MM.1S (cell line): ENCODE measurements around the gene S100A13.

Experiments
- DNase-seq: peaks from one replicate; pipeline ENCODE4 v3.0.0-alpha.2; 2015
- H2AFZ ChIP-seq: fragments of 300-600 bp; sonication (generic); 2 replicates; pipeline ENCODE4 v1.6.0; 2016; ENCODE audit warnings: antibody characterized with exemption, low read length
- H3F3A ChIP-seq: fragments of 300-600 bp; sonication (generic); 2 replicates; pipeline ENCODE4 v1.6.1; 2016; ENCODE audit warnings: mild to moderate bottlenecking, antibody characterized with exemption, low read length, moderate library complexity, mixed read lengths; ENCODE audit not compliant: insufficient read depth
- H3K27ac ChIP-seq: fragments of 300-600 bp; sonication (generic); 2 replicates; pipeline ENCODE4 v1.5.1; 2016; ENCODE audit warnings: mild to moderate bottlenecking, low read length
- H3K27me3 ChIP-seq: fragments of 300-600 bp; sonication (generic); replicated peaks from 2 replicates; pipeline ENCODE4 v1.6.0; 2016; ENCODE audit warnings: low read length; ENCODE audit not compliant: insufficient read depth
- H3K36me3 ChIP-seq: fragments of 300-600 bp; sonication (generic); replicated peaks from 2 replicates; pipeline ENCODE4 v1.6.1; 2016; ENCODE audit warnings: mild to moderate bottlenecking, low read length, mixed read lengths; ENCODE audit not compliant: insufficient read depth
- H3K4me1 ChIP-seq: fragments of 300-600 bp; sonication (generic); 2 replicates; pipeline ENCODE4 v1.6.1; 2016; ENCODE audit warnings: low read length, mixed read lengths
- H3K4me2 ChIP-seq: fragments of 300-600 bp; sonication (generic); 2 replicates; pipeline ENCODE4 v1.6.0; 2016; ENCODE audit warnings: low read depth, low read length
- H3K4me3 ChIP-seq: fragments of 300-600 bp; sonication (generic); 2 replicates; pipeline ENCODE4 v1.5.1; 2016; ENCODE audit warnings: low read length, mixed read lengths
- H3K79me2 ChIP-seq: fragments of 300-600 bp; sonication (generic); 2 replicates; pipeline ENCODE4 v1.6.1; 2016; ENCODE audit warnings: mixed run types, low read length, mixed read lengths
- H3K9ac ChIP-seq: fragments of 300-600 bp; sonication (generic); 2 replicates; pipeline ENCODE4 v1.6.1; 2016; ENCODE audit warnings: low read length, mixed read lengths
- H3K9me2 ChIP-seq: fragments of 300-600 bp; sonication (generic); replicated peaks from 2 replicates; pipeline ENCODE4 v1.6.1; 2016; ENCODE audit warnings: mild to moderate bottlenecking, low read length, mixed read lengths; ENCODE audit not compliant: insufficient read depth
- H3K9me3 ChIP-seq: fragments of 300-600 bp; sonication (generic); replicated peaks from 2 replicates; pipeline ENCODE4 v1.6.1; 2016; ENCODE audit warnings: mild to moderate bottlenecking, low read length, mixed read lengths; ENCODE audit not compliant: insufficient read depth
- H4K20me1 ChIP-seq: fragments of 300-600 bp; sonication (generic); 2 replicates; pipeline ENCODE4 v1.6.1; 2016; ENCODE audit warnings: mild to moderate bottlenecking, low read length, moderate library complexity, mixed read lengths; ENCODE audit not compliant: insufficient read depth
- EZH2phosphoT487 ChIP-seq: fragments of 300-600 bp; sonication (generic); IDR thresholded peaks from 2 replicates; pipeline ENCODE4 v1.6.1; 2018; ENCODE audit warnings: antibody characterized with exemption, low read length
- TF ChIP-seq, protein P1 (sequence below): fragments of 300-600 bp; sonication (generic); IDR thresholded peaks from 2 replicates; pipeline ENCODE4 v1.5.1; 2016; ENCODE audit warnings: antibody characterized with exemption, low read length, mixed read lengths

S100A13 gene

DNA sequence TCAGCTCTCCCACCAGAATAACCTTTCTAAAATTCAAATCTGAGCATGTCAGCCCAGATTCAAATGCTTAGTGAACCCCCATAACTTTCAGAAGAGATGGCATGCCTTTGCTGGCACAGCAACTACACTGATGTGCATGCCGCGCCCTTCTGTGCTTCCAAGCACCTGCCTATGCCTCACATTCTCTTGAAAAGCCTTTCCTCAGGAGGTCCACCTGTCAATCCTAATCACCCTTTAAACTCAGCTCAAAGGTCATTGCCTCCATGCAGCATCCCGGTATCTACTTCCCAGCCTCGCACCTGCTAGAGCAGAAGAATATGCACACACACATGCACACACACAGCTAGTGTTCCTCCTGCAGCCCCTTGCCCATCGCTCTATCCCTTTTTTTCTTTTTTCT lies 56.4 kb downstream of the S100A13 start:
- Histone ChIP-seq H3K36me3 (no peaks in the 10 kb centered on the region), H3K4me3 (no peak overlapping the region), H3K4me2 (no peak overlapping the region), H3K4me1 (peaks cover 12% of the 10 kb centered on the region), H3K9me2 (no peaks in the 10 kb centered on the region), H3K79me2 (no peaks in the 10 kb centered on the region), H3K9ac (no peak overlapping the region), H4K20me1 (no peaks in the 10 kb centered on the region), H3K27ac (no peak overlapping the region), H3K27me3 (no peaks in the 10 kb centered on the region), H3F3A (no peaks in the 10 kb centered on the region), H2AFZ (no peak overlapping the region), H3K9me3 (no peaks in the 10 kb centered on the region)
- DNase-seq, result no peak
- TF ChIP-seq EZH2phosphoT487, result no peak

DNA sequence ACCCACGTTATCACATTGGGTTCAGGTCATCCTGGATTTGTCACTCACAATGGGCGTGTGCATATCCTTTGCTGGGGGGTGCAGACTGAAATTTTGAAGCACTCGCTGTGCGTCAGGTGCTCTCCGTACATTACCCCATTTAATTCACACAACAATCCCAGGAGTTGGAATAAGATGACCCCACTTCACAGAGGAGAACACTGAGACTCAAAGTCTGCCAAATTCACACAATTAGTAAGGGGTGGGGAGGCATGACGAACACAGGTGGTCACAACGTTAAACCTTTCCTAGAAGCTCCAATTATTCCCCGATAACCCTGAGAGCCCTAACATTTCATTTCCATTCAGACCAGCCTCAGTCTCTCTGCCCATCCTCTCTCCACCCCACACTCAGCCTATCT lies 57.8 kb downstream of the S100A13 start:
- no peak for TF ChIP-seq EZH2phosphoT487
- TF ChIP-seq, protein P1, sequence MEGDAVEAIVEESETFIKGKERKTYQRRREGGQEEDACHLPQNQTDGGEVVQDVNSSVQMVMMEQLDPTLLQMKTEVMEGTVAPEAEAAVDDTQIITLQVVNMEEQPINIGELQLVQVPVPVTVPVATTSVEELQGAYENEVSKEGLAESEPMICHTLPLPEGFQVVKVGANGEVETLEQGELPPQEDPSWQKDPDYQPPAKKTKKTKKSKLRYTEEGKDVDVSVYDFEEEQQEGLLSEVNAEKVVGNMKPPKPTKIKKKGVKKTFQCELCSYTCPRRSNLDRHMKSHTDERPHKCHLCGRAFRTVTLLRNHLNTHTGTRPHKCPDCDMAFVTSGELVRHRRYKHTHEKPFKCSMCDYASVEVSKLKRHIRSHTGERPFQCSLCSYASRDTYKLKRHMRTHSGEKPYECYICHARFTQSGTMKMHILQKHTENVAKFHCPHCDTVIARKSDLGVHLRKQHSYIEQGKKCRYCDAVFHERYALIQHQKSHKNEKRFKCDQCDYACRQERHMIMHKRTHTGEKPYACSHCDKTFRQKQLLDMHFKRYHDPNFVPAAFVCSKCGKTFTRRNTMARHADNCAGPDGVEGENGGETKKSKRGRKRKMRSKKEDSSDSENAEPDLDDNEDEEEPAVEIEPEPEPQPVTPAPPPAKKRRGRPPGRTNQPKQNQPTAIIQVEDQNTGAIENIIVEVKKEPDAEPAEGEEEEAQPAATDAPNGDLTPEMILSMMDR, result no peak
- no peak overlapping the region for H3K27ac ChIP-seq
- no peaks in the 10 kb centered on the region for H3F3A ChIP-seq
- H3K9me2 ChIP-seq, result no peaks in the 10 kb centered on the region
- H3K9ac ChIP-seq, result no peak overlapping the region
- H4K20me1 ChIP-seq, result no peaks in the 10 kb centered on the region
- no peak overlapping the region for H3K4me2 ChIP-seq
- H3K4me1 ChIP-seq, result peaks cover 12% of the 10 kb centered on the region
- H3K79me2 ChIP-seq, result no peaks in the 10 kb centered on the region
- no peaks in the 10 kb centered on the region for H3K9me3 ChIP-seq
- H3K4me3 ChIP-seq, result no peak overlapping the region
- H3K27me3 ChIP-seq, result no peaks in the 10 kb centered on the region
- no peak for DNase-seq
- H3K36me3 ChIP-seq, result no peaks in the 10 kb centered on the region
- no peak overlapping the region for H2AFZ ChIP-seq
